Stomach (tissue), 4 donors: Measurements from ENCODE around the gene AGRP.
A peak's percentile ranks its signal among the peaks of the same experiment; 100 is the strongest.

ENCODE experiments used
- CTCF ChIP-seq, 7 experiments: fragments of 450-650 bp in 4 of 7; fragments of 200-600 bp in 3 of 7; sonication (generic) in 3 of 7; IDR thresholded peaks; one replicate each; pipeline ENCODE4 v1.5.1; 2016 to 2019; ENCODE audit warnings: antibody characterized with exemption in 7 of 7, control low read depth in 2 of 7, mild to moderate bottlenecking in 1 of 7
- EP300 ChIP-seq: sonication (generic); formaldehyde crosslinking; IDR thresholded peaks from one replicate; pipeline ENCODE4 v1.6.1; 2017; ENCODE audit warnings: antibody characterized with exemption
- POLR2A ChIP-seq, 4 donors: fragments of 450-650 bp; IDR thresholded peaks; one replicate each; pipeline ENCODE4 v1.6.1; 2016; ENCODE audit warnings: antibody characterized with exemption in 4 of 4, control low read depth in 2 of 4, mild to moderate bottlenecking in 1 of 4, moderate library complexity in 1 of 4
- POLR2AphosphoS5 ChIP-seq, 3 donors: sonication (generic); formaldehyde crosslinking; IDR thresholded peaks; one replicate each; pipeline ENCODE4 v1.6.1; 2016; ENCODE audit warnings: antibody characterized with exemption in 3 of 3

DNA sequence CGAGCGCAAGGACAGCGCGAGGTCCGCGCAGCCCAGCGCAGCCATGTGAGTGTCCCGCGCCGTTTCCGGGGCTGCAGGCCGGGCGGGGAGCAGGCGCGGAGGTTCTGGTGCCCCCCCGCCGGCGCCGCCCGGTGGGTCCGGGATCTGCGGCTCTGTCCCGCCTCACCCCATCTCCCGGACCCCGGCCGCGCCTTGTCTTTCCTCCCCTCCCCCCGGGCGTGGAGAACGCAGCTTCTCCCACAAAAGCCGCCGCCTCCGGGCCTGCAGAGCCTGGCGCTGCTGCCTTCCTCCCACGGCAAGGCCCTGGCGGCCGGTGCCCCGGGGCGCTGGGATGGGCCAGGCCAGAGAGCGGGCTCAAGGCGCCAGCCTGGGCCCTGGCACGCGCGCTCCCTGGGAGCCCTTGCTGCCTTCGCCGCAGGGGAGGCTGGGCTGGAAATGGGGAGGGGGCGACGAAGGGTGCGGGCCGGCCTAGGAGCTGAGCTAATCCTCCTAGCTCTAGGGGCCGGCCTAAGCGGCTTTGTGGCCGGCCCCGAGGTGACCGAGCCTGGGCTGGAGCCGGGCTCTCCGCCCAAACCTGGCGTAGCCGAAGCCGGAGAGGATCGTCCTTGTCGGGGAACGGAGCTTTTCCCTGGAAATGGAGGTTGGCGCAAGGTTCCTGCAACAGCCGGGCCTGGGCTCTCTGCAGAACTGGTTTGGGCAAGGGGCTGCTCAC lies 45.7 kb upstream of the AGRP start:
- no peak for TF ChIP-seq POLR2A (IDR thresholded peaks at IDR 0.05)
- TF ChIP-seq CTCF (IDR thresholded peaks at IDR 0.05), result no peak
- peak in 2 of 3 donors; percentile 4 to 53 for TF ChIP-seq POLR2AphosphoS5 (IDR thresholded peaks at IDR 0.05)
- TF ChIP-seq EP300, result no peak
